NAMALWA (cell line): ENCODE results near the gene VPS37C.

Experiments
- DNase-seq: peaks from one replicate; pipeline ENCODE4 v3.0.0-alpha.2; 2015; ENCODE audit warnings: low spot score

The VPS37C gene

GRCh38 chr11:61133145-61133544 lies 28.1 kb downstream of the VPS37C start:
- DNase-seq: no peak

GRCh38 chr11:61132646-61133045 lies 28.6 kb downstream of the VPS37C start:
- DNase-seq: no peak

GRCh38 chr11:61131998-61132555 lies 29.1 kb downstream of the VPS37C start:
- DNase-seq: no peak

DNA sequence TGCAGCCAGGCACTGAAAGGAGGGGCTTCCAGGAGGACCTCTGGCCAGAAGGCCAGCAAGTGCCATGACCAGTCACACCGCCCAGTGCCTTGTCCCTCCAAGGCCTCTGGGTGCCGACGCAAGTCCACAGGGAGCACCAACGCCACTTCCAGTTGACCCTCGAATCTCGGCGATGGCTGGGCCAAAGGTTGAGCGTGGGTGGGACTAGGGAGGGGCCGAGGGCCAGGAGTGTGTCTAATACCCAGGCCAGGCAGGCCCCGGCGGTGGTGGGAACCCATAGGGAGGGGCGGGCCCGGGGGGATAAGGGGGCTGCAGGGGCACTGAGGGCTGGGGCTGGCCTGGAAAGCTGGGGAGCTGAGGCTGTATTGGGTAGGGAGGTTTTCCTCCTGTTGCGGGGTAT lies 29.6 kb downstream of the VPS37C start:
- no peak for DNase-seq

DNA sequence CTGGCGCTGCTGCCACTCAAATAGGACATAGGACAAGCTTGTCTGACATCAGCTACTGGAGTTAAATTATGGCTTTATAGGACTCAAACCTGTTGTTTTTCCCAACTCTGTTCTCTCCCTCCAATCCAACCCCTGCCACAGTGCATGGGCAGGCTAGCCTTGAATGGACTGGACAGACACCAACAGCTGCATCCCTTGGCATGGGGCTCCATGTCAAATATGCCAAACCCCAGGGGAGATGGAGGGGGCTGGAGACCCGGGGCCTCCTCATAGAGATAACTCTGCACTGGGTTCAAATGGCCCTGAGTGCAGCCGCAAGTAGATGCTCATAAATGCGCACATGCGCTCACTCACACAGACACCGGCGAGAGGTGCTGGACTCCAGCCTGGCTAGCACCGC lies 30.0 kb downstream of the VPS37C start:
- DNase-seq: no peak

GRCh38 chr11:61129639-61130523 lies 31.3 kb downstream of the VPS37C start:
- peak; percentile 89 for DNase-seq

DNA sequence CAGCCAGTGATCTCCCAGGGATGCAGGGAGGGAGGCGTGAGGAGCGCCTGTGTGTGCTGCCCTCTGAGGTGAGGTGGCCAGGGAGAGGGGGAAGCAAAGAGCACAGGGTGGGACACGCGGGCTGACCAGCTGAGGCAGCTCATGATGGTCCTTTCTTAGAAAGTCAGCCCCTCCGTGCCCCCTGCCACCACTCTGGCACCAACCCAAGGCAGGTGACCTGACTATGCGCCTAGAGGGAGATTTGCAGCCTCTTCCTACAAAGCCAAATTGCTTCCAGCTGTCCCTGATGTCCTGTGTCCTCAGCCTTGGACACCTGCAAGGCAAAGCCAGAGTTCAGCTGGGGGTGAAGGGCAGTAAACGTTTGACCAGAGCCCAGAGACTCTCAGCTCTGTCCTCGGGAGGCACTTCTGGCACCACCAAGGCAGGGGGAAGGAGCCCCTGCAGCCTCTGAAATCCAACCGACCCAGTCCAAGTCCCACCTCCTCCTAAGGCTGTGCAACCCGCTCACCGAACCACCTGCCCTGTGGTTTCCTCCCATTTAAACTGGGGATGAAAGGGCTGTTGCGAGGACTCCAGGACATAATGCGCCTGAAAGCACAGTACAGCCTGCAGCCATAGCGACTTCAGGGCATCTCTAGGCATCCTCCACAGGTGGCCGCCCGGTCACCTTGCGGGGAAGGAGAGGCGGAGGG lies 32.1 kb downstream of the VPS37C start:
- no peak for DNase-seq

GRCh38 chr11:61127991-61128390 lies 33.2 kb downstream of the VPS37C start:
- DNase-seq: no peak

DNA sequence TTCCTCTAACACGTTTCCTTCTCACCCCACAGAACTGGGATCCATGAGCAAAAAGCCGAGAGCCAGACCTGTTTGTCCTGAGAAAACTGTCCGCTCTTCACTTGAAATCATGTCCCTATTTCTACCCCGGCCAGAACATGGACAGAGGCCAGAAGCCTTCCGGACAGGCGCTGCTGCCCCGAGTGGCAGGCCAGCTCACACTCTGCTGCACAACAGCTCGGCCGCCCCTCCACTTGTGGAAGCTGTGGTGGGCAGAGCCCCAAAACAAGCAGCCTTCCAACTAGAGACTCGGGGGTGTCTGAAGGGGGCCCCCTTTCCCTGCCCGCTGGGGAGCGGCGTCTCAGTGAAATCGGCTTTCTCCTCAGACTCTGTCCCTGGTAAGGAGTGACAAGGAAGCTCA lies 35.0 kb downstream of the VPS37C start:
- no peak for DNase-seq

DNA sequence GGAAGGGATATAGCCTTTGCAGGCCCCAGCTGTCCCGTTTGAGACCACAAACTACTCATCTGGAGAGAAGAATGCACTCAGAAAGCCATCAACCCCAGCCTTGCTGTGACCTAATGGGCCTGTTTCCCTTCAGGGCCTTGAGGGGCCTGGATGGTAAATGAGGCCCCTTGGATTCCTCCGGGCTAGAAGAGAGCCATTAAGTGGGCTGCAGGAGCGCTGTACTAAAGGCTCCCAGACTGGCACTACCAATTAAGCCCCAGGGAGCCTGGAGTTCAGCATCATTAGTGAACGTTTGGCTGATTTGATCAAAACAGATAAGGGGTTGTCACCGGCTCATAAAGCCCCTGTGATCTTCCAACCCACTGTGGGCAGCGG lies 35.9 kb downstream of the VPS37C start:
- DNase-seq: no peak

DNA sequence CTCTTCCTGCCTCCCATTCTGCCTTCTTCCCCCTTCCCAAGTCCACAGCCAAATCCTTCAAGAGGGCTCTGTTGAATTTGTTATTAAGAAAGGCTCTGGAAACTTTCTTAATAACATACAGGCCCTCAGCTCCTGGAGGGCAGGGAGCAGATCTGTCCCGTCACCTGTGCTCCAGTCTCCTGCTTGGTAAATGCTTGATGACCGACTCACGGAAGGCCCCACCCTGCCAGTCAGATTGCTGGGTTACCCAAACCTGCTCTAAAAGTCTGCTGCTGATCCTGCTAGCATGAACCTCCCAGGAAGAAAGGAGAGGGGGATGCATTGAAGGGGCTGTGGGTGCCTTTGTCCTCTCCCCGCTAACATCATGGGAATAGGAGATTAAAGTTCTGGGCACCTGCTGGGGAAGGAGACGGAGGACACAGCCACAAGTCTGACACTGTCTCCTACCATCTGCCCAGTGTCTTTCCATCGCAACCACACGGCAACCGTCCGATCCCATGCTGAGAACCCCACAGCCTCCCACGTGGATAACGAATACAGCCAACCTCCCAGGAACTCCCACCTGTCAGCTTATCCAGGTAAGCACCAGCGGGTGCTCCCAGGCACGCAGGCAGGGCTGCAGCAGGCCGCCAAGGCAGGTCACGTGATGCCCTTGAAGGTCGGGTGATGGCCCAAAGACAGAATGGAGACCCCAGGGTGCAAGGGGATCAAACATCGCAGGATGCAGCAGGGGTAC lies 36.5 kb downstream of the VPS37C start:
- DNase-seq: no peak

GRCh38 chr11:61123775-61124571 lies 37.3 kb downstream of the VPS37C start:
- DNase-seq: no peak

- no peak for DNase-seq
Observed at GRCh38 chr11:61122761-61123160, 38.5 kb downstream of the VPS37C start.

DNA sequence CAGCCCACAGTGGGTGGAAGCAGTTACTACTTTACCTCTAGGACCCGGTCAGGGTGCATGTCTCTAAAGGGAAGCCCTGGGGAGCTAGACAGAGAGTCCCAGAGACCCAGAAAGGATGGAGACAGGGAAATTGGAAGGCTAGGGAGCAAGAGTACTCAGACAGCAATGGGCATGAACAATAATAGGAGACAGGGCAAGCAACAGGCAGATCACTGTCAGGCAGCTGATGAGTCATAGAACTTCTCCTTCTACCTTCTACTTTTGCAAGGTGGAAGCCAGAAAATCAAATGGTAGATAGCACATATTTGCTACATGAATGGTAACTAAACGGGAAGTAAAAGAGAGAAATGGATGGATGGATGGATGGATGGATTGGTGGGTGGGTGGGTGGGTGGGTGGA lies 39.3 kb downstream of the VPS37C start:
- DNase-seq: no peak

- DNase-seq: no peak
Observed at GRCh38 chr11:61121192-61121831, 39.9 kb downstream of the VPS37C start.

GRCh38 chr11:61120706-61121191 lies 40.5 kb downstream of the VPS37C start:
- peak; percentile 37 for DNase-seq

- DNase-seq: no peak
Observed at GRCh38 chr11:61120099-61120705, 41.0 kb downstream of the VPS37C start.

GRCh38 chr11:61119571-61119970 lies 41.7 kb downstream of the VPS37C start:
- DNase-seq: no peak

DNA sequence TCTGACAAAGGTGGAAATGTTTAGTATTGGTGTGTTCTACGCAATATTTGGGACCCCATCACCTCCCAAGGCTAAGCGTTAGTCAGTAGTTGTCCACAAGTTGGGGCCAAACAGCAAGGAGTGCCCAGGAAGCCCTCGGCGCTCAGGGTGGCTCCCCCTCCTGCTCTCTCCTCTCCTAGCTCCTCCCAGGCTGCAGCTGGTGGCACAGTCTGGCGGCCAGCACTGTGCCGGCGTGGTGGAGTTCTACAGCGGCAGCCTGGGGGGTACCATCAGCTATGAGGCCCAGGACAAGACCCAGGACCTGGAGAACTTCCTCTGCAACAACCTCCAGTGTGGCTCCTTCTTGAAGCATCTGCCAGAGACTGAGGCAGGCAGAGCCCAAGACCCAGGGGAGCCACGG lies 42.2 kb downstream of the VPS37C start:
- no peak for DNase-seq

DNA sequence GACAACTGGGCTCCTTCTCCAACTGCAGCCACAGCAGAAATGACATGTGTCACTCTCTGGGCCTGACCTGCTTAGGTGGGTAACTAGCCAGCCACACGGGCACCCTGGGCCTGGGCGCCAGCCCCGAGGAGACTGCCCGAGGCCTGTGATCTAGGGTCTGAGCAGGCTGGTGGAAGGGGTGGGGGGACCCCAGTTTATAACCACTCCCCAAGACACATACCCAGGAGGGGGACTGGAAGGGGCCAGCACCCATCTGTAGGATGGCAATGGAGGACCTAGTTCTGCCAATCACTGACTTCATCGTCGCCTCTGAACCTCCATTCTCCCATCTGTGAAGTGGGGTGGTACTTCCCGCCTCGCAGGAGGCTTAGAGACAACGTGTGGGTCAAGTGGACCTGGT lies 42.8 kb downstream of the VPS37C start:
- DNase-seq: no peak

GRCh38 chr11:61118004-61118403 lies 43.2 kb downstream of the VPS37C start:
- DNase-seq: no peak
